Liver (tissue), 9 donors: ENCODE data around the gene AJM1. TPM values are rescaled to one million over a fixed set of nuclear protein-coding genes. Genes with fewer than 3 reads are reported as not detected.
"Not testable (repeated sequence)": the region's sequence is repeated elsewhere in the genome, so short reads cannot be mapped to it uniquely, and the experiment has no call there.

ENCODE experiments used
- DNase-seq: peaks from one replicate; pipeline ENCODE4 v3.0.0-alpha.2; 2017; ENCODE audit warnings: low spot score
- H3K27ac ChIP-seq, 2 donors: one replicate each; pipeline ENCODE4 v1.7.0; 2013; ENCODE audit warnings: inconsistent platforms in 2 of 2, low read length in 2 of 2, control low read depth in 1 of 2, low read depth in 1 of 2, mild to moderate bottlenecking in 1 of 2
- H3K27me3 ChIP-seq, 4 donors: one replicate each; pipeline versions ENCODE4 v1.6.1 to v1.7.0; 2013; ENCODE audit warnings: low read length in 3 of 4, inconsistent platforms in 1 of 4, mild to moderate bottlenecking in 1 of 4, moderate library complexity in 1 of 4; ENCODE audit not compliant: control insufficient read depth in 4 of 4, insufficient read depth in 4 of 4
- H3K36me3 ChIP-seq, 4 donors: one replicate each; pipeline versions ENCODE4 v1.6.1 to v1.7.0; 2013; ENCODE audit warnings: low read length in 3 of 4, mild to moderate bottlenecking in 3 of 4, low read depth in 1 of 4, moderate library complexity in 1 of 4; ENCODE audit not compliant: control insufficient read depth in 4 of 4, insufficient read depth in 3 of 4
- H3K4me1 ChIP-seq, 4 donors: one replicate each; pipeline versions ENCODE4 v1.6.1 to v1.7.0; 2013; ENCODE audit warnings: low read length in 3 of 4, mild to moderate bottlenecking in 3 of 4, moderate library complexity in 1 of 4; ENCODE audit not compliant: control insufficient read depth in 4 of 4, insufficient read depth in 4 of 4
- H3K4me3 ChIP-seq, 3 donors: one replicate each; pipeline versions ENCODE4 v1.6.1 to v1.7.0; 2013; ENCODE audit warnings: low read length in 3 of 3, control low read depth in 1 of 3, low read depth in 1 of 3, mild to moderate bottlenecking in 1 of 3
- H3K9ac ChIP-seq, 2 donors: one replicate each; pipeline ENCODE4 v1.7.0; 2013; ENCODE audit warnings: low read length in 2 of 2, mild to moderate bottlenecking in 2 of 2, moderate library complexity in 2 of 2, control low read depth in 1 of 2, low read depth in 1 of 2
- H3K9me3 ChIP-seq, 4 donors: one replicate each; pipeline versions ENCODE4 v1.6.1 to v1.7.0; 2013; ENCODE audit warnings: low read length in 3 of 4; ENCODE audit not compliant: control insufficient read depth in 4 of 4
- EGR1 ChIP-seq, 2 donors: IDR thresholded peaks; 2 replicates each; pipeline ENCODE4 v1.6.1; 2016 to 2018; ENCODE audit warnings: antibody characterized with exemption in 2 of 2, low read depth in 2 of 2
- FOXA1 ChIP-seq: IDR thresholded peaks from 2 replicates; pipeline ENCODE4 v1.6.1; 2016; ENCODE audit warnings: antibody characterized with exemption
- FOXA2 ChIP-seq: IDR thresholded peaks from 2 replicates; pipeline ENCODE4 v1.6.1; 2016; ENCODE audit warnings: antibody characterized with exemption
- GABPA ChIP-seq, 2 donors: IDR thresholded peaks in 1 of 2; conservative IDR thresholded peaks in 1 of 2; 2 replicates each; pipeline ENCODE4 v1.6.1; 2016; ENCODE audit warnings: antibody characterized with exemption in 2 of 2, mild to moderate bottlenecking in 1 of 2, moderate library complexity in 1 of 2
- HNF4A ChIP-seq, 2 donors: conservative IDR thresholded peaks; 2 replicates each; pipeline ENCODE4 v1.6.1; 2016; ENCODE audit warnings: antibody characterized with exemption in 2 of 2, mild to moderate bottlenecking in 2 of 2
- HNF4G ChIP-seq: IDR thresholded peaks from 2 replicates; pipeline ENCODE4 v1.6.1; 2016; ENCODE audit warnings: antibody characterized with exemption
- JUND ChIP-seq, 2 donors: IDR thresholded peaks; 2 replicates each; pipeline ENCODE4 v1.6.1; 2016; ENCODE audit warnings: antibody characterized with exemption in 2 of 2
- MAX ChIP-seq: IDR thresholded peaks from 2 replicates; pipeline ENCODE4 v1.6.1; 2016; ENCODE audit warnings: antibody characterized with exemption
- NR2F2 ChIP-seq: IDR thresholded peaks from 2 replicates; pipeline ENCODE4 v1.6.1; 2016; ENCODE audit warnings: antibody characterized with exemption
- RAD21 ChIP-seq, 2 donors: IDR thresholded peaks; 2 replicates each; pipeline ENCODE4 v1.6.1; 2016; ENCODE audit warnings: antibody characterized with exemption in 2 of 2, mild to moderate bottlenecking in 2 of 2
- RXRA ChIP-seq, 2 donors: IDR thresholded peaks; 2 replicates each; pipeline ENCODE4 v1.6.1; 2017 to 2018; ENCODE audit warnings: antibody characterized with exemption in 2 of 2, mild to moderate bottlenecking in 1 of 2
- TAF1 ChIP-seq: conservative IDR thresholded peaks from 2 replicates; pipeline ENCODE4 v1.6.1; 2016; ENCODE audit warnings: antibody characterized with exemption, mild to moderate bottlenecking
- YY1 ChIP-seq: IDR thresholded peaks from 2 replicates; pipeline ENCODE4 v1.6.1; 2016; ENCODE audit warnings: antibody characterized with exemption, mild to moderate bottlenecking
- ZBTB33 ChIP-seq: IDR thresholded peaks from 2 replicates; pipeline ENCODE4 v1.6.1; 2016; ENCODE audit warnings: antibody characterized with exemption
- WGBS: extraction: QIAGEN DNeasy Blood & Tissue Kit; methylation state at CpG from one replicate; pipeline ENCODE4 v1.1.7; 2013; 5-methylcytosine and 5-hydroxymethylcytosine counted together
- polyA plus RNA-seq, 2 donors: library from polyadenylated mRNA; stranded (reverse) in 1 of 2; unstranded in 1 of 2; fragments of 200-250 nt in 1 of 2; fragments of >200 nt in 1 of 2; fragmentation: Nextera tagmentation in 1 of 2; extraction: Ambion mirVana in 1 of 2; gene quantifications; one replicate each; pipeline versions ENCODE4 v1.2.1 to v1.2.3, GENCODE V29; 2013 to 2015
- total RNA-seq, 2 donors: library from RNA; depleted of rRNA; stranded (reverse); fragments of >200 nt; gene quantifications; one replicate each; pipeline ENCODE4 v1.2.3, GENCODE V29; 2014
- TF ChIP-seq, protein P1 (sequence below): IDR thresholded peaks from 2 replicates; pipeline ENCODE4 v1.6.1; 2016; ENCODE audit warnings: antibody characterized with exemption
- TF ChIP-seq, protein P2 (sequence below): fragments of 150-350 bp; IDR thresholded peaks from 2 replicates; pipeline ENCODE4 v1.5.1; 2017; ENCODE audit warnings: improper control_type of control experiment, low read depth, low read length; ENCODE audit not compliant: missing input control
- donor health status: healthy.
- donor health status: healthy.
- donor health status: healthy.
- donor health status: healthy.
- donor health status: healthy.

The AJM1 gene
- total and polyA plus RNA-seq, 4 donors: 0.56 to 2.3 (median 0.82) TPM

GRCh38 chr9:136802321-136802720, 40.0 kb upstream of the AJM1 start:
- Histone ChIP-seq H3K9me3 (no peaks in the 10 kb centered on the region), H3K36me3 (no peaks in the 10 kb centered on the region), H3K27me3 (no peaks in the 10 kb centered on the region), H3K4me1 (peaks cover 16 to 35% (median 31%) of the 10 kb centered on the region in 4 donors), H3K4me3 (no peak overlapping the region), H3K9ac (no peak overlapping the region), H3K27ac (no peak overlapping the region)
- TF ChIP-seq NR2F2 (no peak), FOXA2 (no peak)
- 80% methylated on average over 6 of the region's 6 CpGs for WGBS
- DNase-seq: no peak

GRCh38 chr9:136803009-136803550, 39.2 kb upstream of the AJM1 start:
- 93% methylated on average over 8 of the region's 9 CpGs for WGBS
- not testable (repeated sequence) for H3K36me3 ChIP-seq, H3K9ac ChIP-seq, H3K9me3 ChIP-seq, H3K4me3 ChIP-seq, H3K27ac ChIP-seq, DNase-seq, H3K27me3 ChIP-seq
- peaks cover 16 to 37% (median 32%) of the 10 kb centered on the region in 4 donors for H3K4me1 ChIP-seq

GRCh38 chr9:136803551-136804508, 38.4 kb upstream of the AJM1 start:
- no peak overlapping the region for H3K4me3 ChIP-seq
- H3K4me1 ChIP-seq: peaks cover 16 to 37% (median 32%) of the 10 kb centered on the region in 4 donors
- WGBS: 96% methylated on average over 22 of the region's 22 CpGs
- TF ChIP-seq RAD21 (IDR thresholded peaks at IDR 0.05): no peak
- no peak for TF ChIP-seq TAF1
- TF ChIP-seq, protein P1, sequence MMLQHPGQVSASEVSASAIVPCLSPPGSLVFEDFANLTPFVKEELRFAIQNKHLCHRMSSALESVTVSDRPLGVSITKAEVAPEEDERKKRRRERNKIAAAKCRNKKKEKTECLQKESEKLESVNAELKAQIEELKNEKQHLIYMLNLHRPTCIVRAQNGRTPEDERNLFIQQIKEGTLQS: no peak
- no peak for TF ChIP-seq YY1
- no peak for TF ChIP-seq NR2F2
- no peak for TF ChIP-seq GABPA (IDR thresholded peaks at IDR 0.05 in 1 of 2, conservative IDR thresholded peaks at IDR 0.05 in 1 of 2)
- TF ChIP-seq FOXA2: no peak
- TF ChIP-seq RXRA (IDR thresholded peaks at IDR 0.05): no peak
- no peak for TF ChIP-seq MAX
- TF ChIP-seq EGR1 (IDR thresholded peaks at IDR 0.05; ENCODE audit: low read depth in 2 of 2): no peak
- TF ChIP-seq, protein P2, sequence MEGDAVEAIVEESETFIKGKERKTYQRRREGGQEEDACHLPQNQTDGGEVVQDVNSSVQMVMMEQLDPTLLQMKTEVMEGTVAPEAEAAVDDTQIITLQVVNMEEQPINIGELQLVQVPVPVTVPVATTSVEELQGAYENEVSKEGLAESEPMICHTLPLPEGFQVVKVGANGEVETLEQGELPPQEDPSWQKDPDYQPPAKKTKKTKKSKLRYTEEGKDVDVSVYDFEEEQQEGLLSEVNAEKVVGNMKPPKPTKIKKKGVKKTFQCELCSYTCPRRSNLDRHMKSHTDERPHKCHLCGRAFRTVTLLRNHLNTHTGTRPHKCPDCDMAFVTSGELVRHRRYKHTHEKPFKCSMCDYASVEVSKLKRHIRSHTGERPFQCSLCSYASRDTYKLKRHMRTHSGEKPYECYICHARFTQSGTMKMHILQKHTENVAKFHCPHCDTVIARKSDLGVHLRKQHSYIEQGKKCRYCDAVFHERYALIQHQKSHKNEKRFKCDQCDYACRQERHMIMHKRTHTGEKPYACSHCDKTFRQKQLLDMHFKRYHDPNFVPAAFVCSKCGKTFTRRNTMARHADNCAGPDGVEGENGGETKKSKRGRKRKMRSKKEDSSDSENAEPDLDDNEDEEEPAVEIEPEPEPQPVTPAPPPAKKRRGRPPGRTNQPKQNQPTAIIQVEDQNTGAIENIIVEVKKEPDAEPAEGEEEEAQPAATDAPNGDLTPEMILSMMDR: no peak
- no peak for TF ChIP-seq ZBTB33
- no peak for TF ChIP-seq JUND (IDR thresholded peaks at IDR 0.05)
- TF ChIP-seq HNF4G: no peak
- TF ChIP-seq FOXA1: no peak
- TF ChIP-seq HNF4A (conservative IDR thresholded peaks at IDR 0.05): no peak
- H3K9me3 ChIP-seq: no peaks in the 10 kb centered on the region
- no peak overlapping the region for H3K9ac ChIP-seq
- H3K27me3 ChIP-seq: no peaks in the 10 kb centered on the region
- H3K27ac ChIP-seq: no peak overlapping the region
- DNase-seq: no peak
- H3K36me3 ChIP-seq: no peaks in the 10 kb centered on the region
